Stimulated activated CD4-positive, alpha-beta T cell treated with anti-CD3 and anti-CD28 coated beads, Interleukin-1b, Interleukin-23, amount 100 ng/mL, for 4 hours (primary cell): ENCODE results near the gene CHKA.

Experiments
- DNase-seq, 2 donors: peaks; one replicate each; pipeline ENCODE4 v3.0.0-alpha.2; 2020; ENCODE audit warnings: low read depth in 2 of 2

CHKA gene

GRCh38 chr11:68121067-68121899, at the start of gene CHKA:
Gene CHKA, minus strand, starts transcription at chr11:68121388. Its CDS starts 211 bp downstream, at chr11:68121177.
- DNase-seq = peak; percentile 79 to 90

- no peak for DNase-seq
Measured at GRCh38 chr11:68169442-68169841, 48.3 kb upstream of the CHKA start.

DNA sequence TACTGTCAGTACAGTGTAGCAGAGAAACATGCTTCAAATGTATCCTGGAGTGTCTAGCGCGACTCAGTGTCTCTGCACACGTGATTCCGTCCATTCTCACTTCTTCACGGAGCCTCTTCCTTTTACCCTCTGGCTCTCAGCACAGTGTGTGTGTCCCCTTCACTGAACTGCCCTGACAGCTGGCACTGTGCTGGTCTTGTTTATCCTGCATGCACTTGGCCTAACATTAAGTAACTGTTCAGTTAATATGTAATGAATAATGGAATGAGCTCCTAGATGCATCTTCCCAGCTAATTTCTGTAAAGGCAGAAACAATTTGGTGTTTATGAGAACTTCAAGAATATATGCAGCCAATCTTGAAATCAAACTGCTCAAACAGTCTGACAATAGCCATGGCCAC, 47.5 kb upstream of the CHKA start:
- no peak for DNase-seq

DNA sequence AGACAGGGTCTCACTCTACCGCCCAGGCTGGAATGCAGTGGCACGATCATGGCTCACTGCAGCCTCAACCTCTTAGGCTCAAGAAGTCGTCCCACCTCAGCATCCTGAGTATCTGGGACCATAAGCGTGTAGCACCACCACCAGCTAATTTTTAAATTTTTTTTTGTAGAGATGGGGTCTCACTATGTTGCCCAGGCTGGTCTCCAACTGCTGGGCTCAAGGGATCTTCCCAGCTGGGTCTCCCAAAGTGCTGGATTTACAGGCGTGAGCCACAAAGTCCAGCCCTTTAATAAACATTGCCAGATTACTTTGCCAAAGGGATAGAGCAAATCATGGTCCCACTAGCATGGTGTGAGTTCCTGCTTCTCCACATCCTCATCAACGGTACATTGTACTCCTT, 46.3 kb upstream of the CHKA start:
- DNase-seq = no peak

- no peak for DNase-seq
Measured at GRCh38 chr11:68166969-68167368, 45.8 kb upstream of the CHKA start.

GRCh38 chr11:68165601-68166000, 44.4 kb upstream of the CHKA start:
- no peak for DNase-seq

DNA sequence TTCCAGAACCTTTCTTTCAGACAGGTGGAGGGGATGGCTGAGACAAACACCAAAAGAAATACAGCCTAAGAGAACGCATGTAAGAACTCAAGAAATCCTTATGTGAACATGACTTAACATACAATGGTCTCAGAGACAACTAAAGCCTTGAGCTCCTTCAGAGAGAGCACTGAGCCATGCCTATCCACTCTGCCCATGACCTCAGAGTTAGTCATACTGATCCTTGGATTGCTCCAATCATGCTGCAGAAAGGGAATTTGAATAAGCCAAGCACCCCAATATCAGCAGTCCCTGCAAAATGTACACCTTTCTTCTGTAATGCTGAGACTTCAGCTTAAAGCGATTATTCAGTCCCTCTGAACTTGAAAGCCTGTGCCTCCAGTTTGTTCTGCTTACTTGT, 43.2 kb upstream of the CHKA start:
- DNase-seq = no peak

- DNase-seq = no peak
Measured at GRCh38 chr11:68163691-68164090, 42.5 kb upstream of the CHKA start.

GRCh38 chr11:68160100-68160695, 39.0 kb upstream of the CHKA start:
- DNase-seq = no peak

GRCh38 chr11:68159665-68160064, 38.5 kb upstream of the CHKA start:
- DNase-seq = no peak

DNA sequence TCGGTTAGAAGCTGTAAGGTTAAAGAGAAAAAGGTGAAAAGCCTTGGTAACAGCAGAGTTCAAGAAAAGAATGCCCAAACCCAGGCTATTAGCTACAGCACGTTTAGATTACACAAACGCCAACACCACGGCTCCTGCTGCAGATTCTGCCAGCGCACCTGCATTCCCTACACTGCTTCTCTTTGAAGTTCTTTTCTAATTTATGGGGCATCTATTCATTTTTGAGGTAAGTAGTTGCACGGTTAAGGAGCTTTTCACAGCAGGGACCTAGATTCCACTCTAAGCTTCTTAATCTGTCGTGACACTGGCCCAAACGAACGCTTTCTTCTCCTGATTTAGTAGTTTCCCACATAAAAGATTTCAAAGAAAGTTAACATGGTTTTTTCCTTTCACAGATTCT, 38.0 kb upstream of the CHKA start:
- no peak for DNase-seq

DNA sequence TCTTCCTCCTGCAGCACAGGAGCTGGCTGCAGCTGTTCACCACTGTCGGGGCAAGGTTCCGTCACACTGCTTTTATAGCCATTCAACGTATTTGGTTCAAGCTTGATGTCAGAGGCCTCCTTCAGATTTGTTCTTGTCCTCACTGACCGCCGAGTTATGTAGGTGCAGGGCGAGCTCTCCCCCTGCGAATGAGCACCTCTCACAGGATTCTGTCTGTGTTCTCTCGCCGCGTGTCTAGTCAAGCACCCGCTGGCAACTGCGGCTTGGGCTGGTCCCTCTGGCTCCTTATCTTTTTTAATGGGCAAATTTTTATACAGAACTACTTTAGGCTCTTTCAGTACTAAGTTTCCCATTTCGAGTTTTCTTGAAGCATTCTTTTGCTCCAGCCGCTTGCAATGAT, 37.4 kb upstream of the CHKA start:
- DNase-seq = no peak

DNA sequence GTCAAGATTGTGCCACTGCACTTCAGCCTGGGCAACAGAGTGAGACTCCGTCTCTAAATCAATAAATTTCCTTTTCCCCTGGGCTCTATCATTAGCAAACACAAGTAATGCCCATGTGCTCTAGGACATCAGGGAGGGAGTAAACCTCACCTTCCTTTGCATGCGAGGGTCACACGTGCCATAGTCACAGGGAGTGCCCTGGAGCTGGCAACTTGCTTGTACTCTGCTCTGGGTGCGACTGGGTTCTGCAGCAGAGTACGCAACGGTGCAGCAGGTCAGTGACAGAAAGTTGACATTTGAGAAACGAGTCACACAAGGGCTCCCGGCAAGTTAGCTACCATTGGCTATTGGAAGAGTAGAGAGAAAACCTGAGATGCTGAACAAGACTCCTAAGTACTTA, 32.6 kb upstream of the CHKA start:
- DNase-seq = no peak

DNA sequence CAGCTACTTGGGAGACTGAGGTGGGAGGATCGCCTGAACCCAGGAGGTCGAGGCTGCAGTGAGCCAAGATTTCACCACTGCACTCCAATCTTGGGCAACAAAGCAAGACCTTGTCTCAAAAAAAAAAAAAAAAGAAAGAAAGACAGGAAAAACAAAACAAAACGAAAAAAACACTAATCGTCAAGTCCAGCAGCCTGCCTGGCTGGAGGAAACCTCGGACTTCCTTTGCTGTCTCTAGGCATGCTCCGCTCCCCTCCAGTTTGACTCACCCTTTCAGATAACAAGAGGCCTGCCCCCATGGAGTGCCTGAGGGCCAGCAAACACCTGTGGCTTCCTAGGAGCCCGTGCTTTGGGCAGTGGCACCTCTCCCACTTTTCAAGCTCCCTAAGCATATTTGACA, 28.8 kb upstream of the CHKA start:
- no peak for DNase-seq

DNA sequence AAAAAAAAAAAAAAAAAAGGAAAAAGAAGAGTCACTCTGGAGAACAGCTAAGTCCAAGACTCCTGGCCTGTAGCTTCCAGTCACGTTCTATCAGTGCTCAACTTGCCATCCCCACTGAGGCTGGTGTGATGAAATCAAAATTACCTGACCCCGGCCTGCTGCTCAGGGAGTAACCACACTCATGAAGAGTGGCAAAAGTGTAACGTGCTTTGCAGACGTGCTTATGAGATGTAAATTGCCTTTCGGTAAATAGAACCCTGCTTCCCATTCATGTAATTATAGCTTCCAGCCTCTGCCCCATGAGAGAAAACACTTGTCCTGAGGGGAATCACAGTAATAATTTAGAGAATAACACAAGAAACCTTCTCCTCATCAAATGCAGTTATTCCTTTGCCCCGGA, 28.2 kb upstream of the CHKA start:
- DNase-seq = no peak

- DNase-seq = no peak
Measured at GRCh38 chr11:68148879-68149278, 27.7 kb upstream of the CHKA start.

GRCh38 chr11:68148071-68148805, 27.1 kb upstream of the CHKA start:
- DNase-seq = no peak

GRCh38 chr11:68146704-68147474, 25.7 kb upstream of the CHKA start:
- no peak for DNase-seq

DNA sequence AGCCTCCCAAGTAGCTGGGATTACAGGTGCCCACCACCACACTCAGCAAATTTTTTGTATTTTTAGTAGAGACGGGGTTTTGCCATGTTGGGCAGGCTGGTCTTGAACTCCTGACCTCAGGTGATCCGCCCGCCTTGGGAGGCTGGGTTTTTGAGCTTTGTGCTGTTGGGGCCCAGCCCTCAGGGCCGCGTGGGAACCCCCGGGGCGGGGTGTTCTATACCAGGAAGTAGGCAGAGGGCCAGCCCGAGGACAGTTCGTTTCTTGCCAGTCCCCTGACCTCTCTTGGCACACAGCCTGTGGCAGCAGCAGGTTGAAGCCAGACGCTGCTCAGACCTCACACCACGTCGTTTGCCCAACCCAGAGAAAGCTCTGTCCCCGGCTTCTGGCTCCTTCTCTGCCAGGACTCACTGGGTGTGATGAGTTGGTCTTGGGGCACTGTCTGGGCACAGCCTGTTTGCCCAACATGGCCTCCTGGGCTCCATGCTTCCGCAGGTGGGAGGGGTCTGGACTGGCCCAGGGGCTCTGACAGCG, 24.9 kb upstream of the CHKA start:
- no peak for DNase-seq

DNA sequence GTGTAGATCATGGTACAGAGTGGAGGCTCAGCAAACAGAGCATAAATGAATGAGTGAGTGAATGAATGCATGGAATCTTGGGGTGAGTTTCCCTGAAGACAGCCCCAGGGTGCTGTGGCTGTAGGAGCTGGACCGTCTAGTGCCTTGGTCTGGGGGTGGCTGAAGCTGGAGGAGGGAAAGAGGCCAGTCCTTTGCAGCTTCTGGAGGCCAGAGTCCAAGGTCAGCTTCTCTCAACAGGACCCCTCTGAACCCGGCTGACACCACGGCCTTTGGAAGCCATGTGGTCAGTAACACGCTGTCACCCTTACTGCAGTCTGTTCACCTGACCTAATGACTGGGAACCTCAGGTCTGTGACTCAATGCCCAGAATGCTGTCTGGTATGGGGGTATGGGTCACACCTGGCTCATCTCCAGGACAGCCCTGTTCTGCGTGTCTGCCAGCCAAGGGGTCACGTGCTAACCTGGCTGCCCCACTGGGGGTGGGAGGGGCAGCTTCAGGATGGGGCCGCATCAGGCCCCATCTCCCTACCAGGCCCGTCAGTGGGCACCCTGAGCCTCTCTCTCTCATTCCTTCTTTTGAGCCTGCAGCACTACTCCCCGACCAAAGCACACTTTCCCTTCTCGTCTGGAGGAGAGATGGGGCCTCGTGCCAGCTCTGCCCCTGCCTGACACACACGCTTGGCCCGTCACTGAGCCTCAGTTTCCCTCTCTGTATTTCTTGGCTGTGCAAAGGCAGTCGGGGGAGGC, 24.1 kb upstream of the CHKA start:
- DNase-seq = no peak

DNA sequence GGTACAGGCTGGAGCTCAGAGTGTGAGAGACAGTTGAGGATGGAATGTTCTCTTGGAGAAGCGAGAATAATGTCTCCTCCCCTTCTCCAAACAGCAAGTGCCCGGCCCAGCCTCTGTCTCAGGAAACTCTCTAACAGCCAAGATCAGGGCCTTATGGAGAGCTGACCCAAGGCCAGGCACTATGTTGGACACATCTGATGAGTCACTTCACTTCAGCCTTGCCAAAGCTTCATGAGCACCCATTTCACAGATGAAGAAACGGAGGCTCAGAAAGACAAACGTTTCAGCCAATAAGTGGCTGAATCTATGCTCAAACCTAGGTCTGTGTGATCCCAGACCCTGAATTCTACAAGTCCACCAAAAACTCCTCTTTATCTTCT, 22.1 kb upstream of the CHKA start:
- no peak for DNase-seq
